Measurements from ENCODE around the gene EBF4.
"Not testable (repeated sequence)": the region's sequence is repeated elsewhere in the genome, so short reads cannot be mapped to it uniquely, and the experiment has no call there.

The EBF4 gene

DNA sequence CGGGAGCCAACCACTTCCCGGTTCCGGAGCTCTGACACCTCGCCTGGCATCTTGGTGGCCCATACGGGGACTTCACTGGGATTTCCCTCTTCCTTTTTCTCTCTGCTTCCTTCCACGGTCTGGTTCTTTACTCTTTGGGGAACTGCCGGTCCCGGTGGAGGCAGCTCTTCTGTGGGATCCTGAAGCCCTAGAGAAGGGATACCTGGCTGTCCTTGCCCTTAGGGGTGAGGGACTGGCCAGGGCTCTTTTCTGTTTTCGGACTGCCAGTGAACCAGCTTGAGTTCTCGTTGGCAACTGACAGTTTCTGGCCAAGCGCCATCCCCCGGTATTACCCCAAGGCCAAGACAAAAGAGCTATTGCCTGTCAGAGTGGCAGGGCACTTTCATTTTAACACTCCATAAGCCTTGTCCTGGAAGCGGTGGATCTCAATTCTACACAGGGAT, 108.7 kb downstream of the EBF4 start:
- no peak for TF ChIP-seq ZFX (IDR thresholded peaks at IDR 0.05)
- TF ChIP-seq CTCF (conservative IDR thresholded peaks at IDR 0.05), result no peak
- no peak overlapping the region for H3K27ac ChIP-seq

DNA sequence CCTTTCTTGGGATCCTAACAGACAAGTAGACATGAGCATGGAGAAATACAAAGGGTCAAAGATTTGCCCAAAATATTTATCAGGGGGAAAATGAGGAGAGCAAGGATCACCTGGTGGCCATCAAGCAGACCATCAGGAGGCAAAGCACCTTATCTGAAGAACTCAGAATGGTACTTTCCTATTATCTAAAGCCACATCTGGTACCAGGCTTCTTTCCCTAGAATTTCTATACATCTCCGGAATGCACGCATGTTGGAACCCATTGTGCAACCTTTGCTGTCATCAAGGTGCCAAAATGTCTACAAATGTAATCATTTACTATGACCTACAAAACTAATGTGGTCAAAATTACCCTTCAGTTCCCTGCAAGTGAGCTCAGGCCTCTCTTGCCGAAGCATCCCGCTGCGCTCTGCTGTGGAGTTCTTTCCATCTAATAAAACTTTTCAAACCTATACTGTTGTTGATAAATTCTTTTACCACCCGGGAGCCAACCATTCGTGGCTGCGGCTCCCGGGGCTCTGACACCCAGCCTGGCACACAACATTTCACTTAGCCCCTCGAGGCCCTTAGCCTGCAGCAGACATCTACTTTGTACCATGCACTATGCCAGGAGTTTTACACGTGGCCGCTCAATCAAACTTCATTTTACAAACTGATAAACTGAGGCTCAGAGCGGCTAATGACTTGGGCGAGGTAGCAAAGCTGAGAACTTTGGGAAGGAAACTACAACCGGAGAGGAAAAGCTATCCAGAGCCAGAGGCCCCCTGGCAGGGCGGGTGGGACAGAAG, 111.7 kb downstream of the EBF4 start:
- H3K27ac ChIP-seq, result no peak overlapping the region
- TF ChIP-seq ZFX (IDR thresholded peaks at IDR 0.05) (no peak), CTCF (conservative IDR thresholded peaks at IDR 0.05) (no peak)

GRCh38 chr20:2804852-2805688, 112.5 kb downstream of the EBF4 start:
- H3K27ac ChIP-seq, result no peak overlapping the region
- no peak for TF ChIP-seq ZFX (IDR thresholded peaks at IDR 0.05)
- TF ChIP-seq CTCF (conservative IDR thresholded peaks at IDR 0.05), result no peak

DNA sequence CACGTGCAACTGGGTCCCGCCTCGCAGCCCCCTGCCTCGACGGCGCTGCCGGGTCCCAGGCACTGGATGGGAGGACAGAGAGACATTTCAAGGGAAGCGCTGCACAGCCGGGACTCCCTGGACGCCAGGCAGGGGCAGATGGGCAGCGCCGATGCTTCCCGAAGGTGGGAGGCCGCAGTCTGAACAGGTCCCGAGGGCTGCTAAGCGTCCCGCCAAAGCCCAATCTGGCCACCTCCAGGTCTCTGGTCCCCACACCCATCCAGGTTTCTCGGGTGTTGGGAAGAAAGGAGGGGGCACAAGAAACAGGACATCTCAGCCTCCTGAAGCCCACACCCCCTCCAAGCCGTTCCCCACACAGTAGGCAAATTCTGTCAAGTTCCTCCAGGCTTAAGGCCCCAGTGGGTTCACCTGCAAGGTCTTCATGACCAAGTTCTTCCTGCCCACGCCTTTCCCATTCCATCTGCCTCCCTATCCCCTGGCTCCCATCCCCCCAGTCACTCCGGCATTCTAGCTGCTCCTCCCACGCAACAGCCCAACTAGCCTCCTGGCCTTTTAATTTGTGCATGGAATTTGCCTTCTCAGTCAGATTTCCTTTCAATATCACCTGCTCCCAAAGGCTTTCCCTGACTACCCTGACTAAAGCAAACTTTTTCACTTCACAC, 113.2 kb downstream of the EBF4 start:
- no peak overlapping the region for H3K27ac ChIP-seq
- TF ChIP-seq CTCF (conservative IDR thresholded peaks at IDR 0.05), result no peak
- TF ChIP-seq ZFX (IDR thresholded peaks at IDR 0.05), result no peak

- H3K27ac ChIP-seq, result no peak overlapping the region
- TF ChIP-seq ZFX (IDR thresholded peaks at IDR 0.05) (no peak), CTCF (conservative IDR thresholded peaks at IDR 0.05) (no peak)
These were observed 113.7 kb downstream of the EBF4 start for GRCh38 chr20:2806351-2806701.

DNA sequence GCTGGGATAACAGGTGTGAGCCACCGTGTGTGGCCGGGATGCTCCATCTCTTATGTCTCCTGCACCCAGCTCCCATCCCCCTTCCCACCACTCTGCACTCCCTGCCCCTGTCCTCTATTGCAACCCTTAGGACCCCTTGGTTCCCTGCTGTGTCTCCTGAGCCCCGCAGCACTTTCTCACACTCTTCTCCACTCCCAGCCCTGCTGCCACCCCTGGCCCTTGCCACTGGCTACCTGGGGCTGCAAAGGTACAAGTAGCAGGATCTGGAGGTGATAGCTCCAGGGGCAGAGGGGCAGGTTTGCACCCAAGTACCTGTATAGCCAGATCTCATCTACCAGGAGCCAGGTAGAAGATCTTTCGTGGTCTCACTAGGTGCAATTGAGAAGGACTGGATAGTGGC, 114.4 kb downstream of the EBF4 start:
- TF ChIP-seq ZFX (IDR thresholded peaks at IDR 0.05), result no peak
- no peak for TF ChIP-seq CTCF (conservative IDR thresholded peaks at IDR 0.05)
- no peak overlapping the region for H3K27ac ChIP-seq

DNA sequence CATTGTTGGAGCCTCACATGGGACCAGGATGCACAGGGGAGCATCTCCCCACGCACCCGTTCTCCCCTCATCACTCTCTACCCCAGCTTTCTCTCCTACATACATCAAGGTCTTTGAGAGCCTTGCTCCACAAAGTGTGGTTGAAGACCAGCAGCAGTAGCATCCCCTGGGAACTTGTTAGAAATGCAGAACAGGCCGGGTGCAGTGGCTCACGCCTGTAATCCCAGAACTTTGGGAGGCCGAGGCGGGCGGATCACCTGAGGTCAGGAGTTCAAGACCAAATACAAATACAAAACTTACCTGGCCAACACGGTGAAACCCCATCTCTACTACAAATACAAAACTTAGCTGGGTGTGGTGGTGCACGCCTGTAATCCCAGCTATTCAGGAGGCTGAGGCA, 115.3 kb downstream of the EBF4 start:
- not testable (repeated sequence) for H3K27ac ChIP-seq

Measured in C4-2B (cell line).